ENCODE data around the gene KCNT2. TPM values are rescaled to one million over a fixed set of nuclear protein-coding genes. Genes with fewer than 3 reads are reported as not detected.

The KCNT2 gene
- total and polyA plus RNA-seq, 10 of the 15 experiments (the other 5 are each of a cell fraction or from before 2014, with no cell fraction given) = not detected

- TF ChIP-seq HCFC1 (IDR thresholded peaks at IDR 0.05; ENCODE audit: low read length) = no peak
- TF ChIP-seq TCF7 (IDR thresholded peaks at IDR 0.05; ENCODE audit: borderline replicate concordance) = no peak
These were observed 214.5 kb downstream of the KCNT2 start (continued) for GRCh38 chr1:196393742-196394141.

- no peaks in the 10 kb centered on the region for H3K9me3 ChIP-seq (replicated peaks; ENCODE audit: control insufficient read depth, insufficient read depth, low read length)
- intact Hi-C loops (cut with micrococcal nuclease; ENCODE audit: unreplicated experiment) = no loop called here
- CTCF ChIA-PET = interaction anchor here (0.6 to 2.8 kb wide), 2 partner anchors 10 to 100 kb away, joined by 3 to 8 read pairs; no protein-coding TSS in a partner anchor
- POLR2A ChIA-PET = no interaction called here
- no peak for TF ChIP-seq SMC3 (IDR thresholded peaks at IDR 0.05; ENCODE audit: borderline replicate concordance, low read length)
- no peak for TF ChIP-seq SREBF2 (IDR thresholded peaks at IDR 0.05; ENCODE audit: low read length)
- TF ChIP-seq MYB (IDR thresholded peaks at IDR 0.05; ENCODE audit: borderline replicate concordance, low read depth, low read length) = no peak
- TF ChIP-seq SRF (IDR thresholded peaks at IDR 0.05; ENCODE audit: low read depth in 2 of 2, low read length in 2 of 2) = no peak
- no peak for TF ChIP-seq RFX5 (IDR thresholded peaks at IDR 0.05; ENCODE audit: low read depth, low read length)
- TF ChIP-seq POU2F2 (IDR thresholded peaks at IDR 0.05; ENCODE audit: borderline replicate concordance, low read depth, low read length) = no peak
- no peak for TF ChIP-seq NR2F1 (conservative IDR thresholded peaks at IDR 0.05)
- TF ChIP-seq HDAC6 (IDR thresholded peaks at IDR 0.05; ENCODE audit: unreplicated experiment) = no peak
- TF ChIP-seq ZNF384 (IDR thresholded peaks at IDR 0.05; ENCODE audit: borderline replicate concordance, low read depth, low read length) = no peak
- TF ChIP-seq SMARCA5 (IDR thresholded peaks at IDR 0.05) = no peak
- TF ChIP-seq ZNF622 (IDR thresholded peaks at IDR 0.05) = no peak
- H3K4me1 ChIP-seq (ENCODE audit: control insufficient read depth, insufficient read depth, low read length) = no peaks in the 10 kb centered on the region
- no peak overlapping the region for H3K27ac ChIP-seq (ENCODE audit: control insufficient read depth, insufficient read depth)
- no peaks in the 10 kb centered on the region for H3K36me3 ChIP-seq (ENCODE audit: control insufficient read depth in 2 of 2, insufficient read depth in 2 of 2, low read length in 1 of 2)
- RAD21 ChIA-PET (ENCODE audit: unreplicated experiment) = no interaction called here
- H3K79me2 ChIP-seq (ENCODE audit: control insufficient read depth, insufficient read depth, low read length) = no peaks in the 10 kb centered on the region
- BruUV-seq (replicated peaks) = no TSS peak
- H4K20me1 ChIP-seq (ENCODE audit: control insufficient read depth, insufficient read depth) = no peaks in the 10 kb centered on the region
- H3K27me3 ChIP-seq (replicated peaks in 1 of 2; ENCODE audit: control insufficient read depth in 2 of 2, insufficient read depth in 2 of 2, low read length in 1 of 2) = no peaks in the 10 kb centered on the region
- H3K4me2 ChIP-seq (ENCODE audit: control insufficient read depth, insufficient read depth) = no peak overlapping the region
- SMC1A ChIA-PET (ENCODE audit: uncharacterized antibody, unreplicated experiment) = interaction anchor here (1.0 kb wide), 1 partner anchor 22 kb away, joined by 3 read pairs; no protein-coding TSS in a partner anchor
- H2AFZ ChIP-seq (ENCODE audit: control insufficient read depth, low read depth, low read length) = no peak overlapping the region
- in situ Hi-C loops (cut with MboI) = no loop called here
- no peak for FAIRE-seq
- H3K4me3 ChIP-seq = no peak overlapping the region
- WGBS (ENCODE audit: insufficient coverage, insufficient replicate concordance, low lambda C conversion rate, missing lambda C conversion rate) = 25% methylated on average over 2 of the region's 2 CpGs
- no peak for DNase-seq (ENCODE audit: low read depth, low spot score)
- ATAC-seq = no peak
- no peak overlapping the region for H3K9ac ChIP-seq (ENCODE audit: control insufficient read depth, insufficient read depth, low read length)
These were observed 215.0 kb downstream of the KCNT2 start for GRCh38 chr1:196393282-196393681.

Data from GM12878 (cell line).